GM10266 (cell line): ENCODE data around the gene FAM13C.

Experiments
- DNase-seq: peaks from one replicate; pipeline ENCODE4 v3.0.0; 2012; ENCODE audit errors: extremely low spot score
- TF ChIP-seq, protein P1 (sequence below): IDR thresholded peaks from 2 replicates; pipeline ENCODE4 v1.5.1; 2012; ENCODE audit warnings: mild to moderate bottlenecking, low read depth; ENCODE audit not compliant: control insufficient read depth, insufficient read depth; ENCODE audit errors: missing control alignments

The FAM13C gene

DNA sequence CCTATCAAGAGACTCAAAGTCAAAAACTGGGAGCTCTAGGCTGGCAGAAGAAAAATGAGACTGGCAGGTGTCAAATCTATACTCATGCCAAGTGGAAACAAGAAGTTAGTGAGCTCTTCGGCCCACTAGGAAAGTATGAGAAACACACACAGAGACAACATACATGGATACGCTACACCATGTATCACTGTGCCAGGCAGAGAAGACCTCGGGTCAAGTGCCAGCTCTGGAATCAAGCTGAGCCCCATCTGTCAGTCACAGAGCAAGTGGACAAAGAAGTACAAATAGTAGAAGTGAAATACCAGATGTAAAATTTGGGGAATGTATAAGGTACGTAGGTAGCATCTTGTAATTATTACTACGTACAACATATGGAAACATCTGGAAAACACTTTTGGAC is 62.4 kb downstream of the FAM13C start:
- no peak for DNase-seq
- TF ChIP-seq, protein P1, sequence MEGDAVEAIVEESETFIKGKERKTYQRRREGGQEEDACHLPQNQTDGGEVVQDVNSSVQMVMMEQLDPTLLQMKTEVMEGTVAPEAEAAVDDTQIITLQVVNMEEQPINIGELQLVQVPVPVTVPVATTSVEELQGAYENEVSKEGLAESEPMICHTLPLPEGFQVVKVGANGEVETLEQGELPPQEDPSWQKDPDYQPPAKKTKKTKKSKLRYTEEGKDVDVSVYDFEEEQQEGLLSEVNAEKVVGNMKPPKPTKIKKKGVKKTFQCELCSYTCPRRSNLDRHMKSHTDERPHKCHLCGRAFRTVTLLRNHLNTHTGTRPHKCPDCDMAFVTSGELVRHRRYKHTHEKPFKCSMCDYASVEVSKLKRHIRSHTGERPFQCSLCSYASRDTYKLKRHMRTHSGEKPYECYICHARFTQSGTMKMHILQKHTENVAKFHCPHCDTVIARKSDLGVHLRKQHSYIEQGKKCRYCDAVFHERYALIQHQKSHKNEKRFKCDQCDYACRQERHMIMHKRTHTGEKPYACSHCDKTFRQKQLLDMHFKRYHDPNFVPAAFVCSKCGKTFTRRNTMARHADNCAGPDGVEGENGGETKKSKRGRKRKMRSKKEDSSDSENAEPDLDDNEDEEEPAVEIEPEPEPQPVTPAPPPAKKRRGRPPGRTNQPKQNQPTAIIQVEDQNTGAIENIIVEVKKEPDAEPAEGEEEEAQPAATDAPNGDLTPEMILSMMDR, result no peak

DNA sequence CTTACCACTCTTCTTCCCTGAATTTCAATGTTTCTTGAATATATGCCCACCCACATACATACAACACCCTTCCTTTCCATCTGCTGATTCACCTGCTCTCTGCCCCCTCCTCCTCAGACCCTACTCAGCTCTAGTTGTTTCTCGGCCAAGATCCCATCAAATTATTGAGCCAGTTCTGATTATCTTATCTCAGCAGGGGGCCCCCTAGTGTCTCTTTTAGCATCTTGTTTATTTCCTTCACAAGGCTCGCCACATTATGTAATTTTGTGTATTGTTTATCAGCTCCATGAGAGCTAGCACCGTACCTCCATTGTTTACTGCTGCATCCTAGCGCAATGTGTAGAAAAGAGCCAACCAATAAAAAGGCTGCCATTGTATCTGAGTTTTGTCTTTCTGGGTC is 71.9 kb downstream of the FAM13C start:
- no peak for DNase-seq

DNA sequence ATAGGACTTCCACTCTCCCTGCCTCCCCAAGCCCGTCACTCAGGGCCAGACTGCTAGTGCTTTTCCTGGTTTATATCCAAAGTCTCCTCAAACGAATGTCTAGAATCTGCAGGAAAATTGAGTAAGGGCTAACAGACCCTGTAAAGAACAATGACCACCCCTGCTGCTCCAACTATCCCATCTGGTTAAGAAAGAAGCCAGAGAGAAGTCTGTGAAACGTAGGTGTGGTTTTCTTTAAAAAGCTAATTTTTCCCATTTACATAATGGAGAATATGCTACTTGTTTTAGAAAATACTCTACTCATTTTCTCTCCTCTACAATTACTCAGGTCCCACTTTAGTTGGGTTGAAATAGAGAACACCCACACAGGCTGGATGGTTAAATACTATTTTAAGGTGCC is 72.5 kb downstream of the FAM13C start:
- no peak for DNase-seq
- TF ChIP-seq, protein P1, result no peak

More for the DNA sequence above, 71.9 kb downstream of the FAM13C start:
- TF ChIP-seq, protein P1, result no peak

DNA sequence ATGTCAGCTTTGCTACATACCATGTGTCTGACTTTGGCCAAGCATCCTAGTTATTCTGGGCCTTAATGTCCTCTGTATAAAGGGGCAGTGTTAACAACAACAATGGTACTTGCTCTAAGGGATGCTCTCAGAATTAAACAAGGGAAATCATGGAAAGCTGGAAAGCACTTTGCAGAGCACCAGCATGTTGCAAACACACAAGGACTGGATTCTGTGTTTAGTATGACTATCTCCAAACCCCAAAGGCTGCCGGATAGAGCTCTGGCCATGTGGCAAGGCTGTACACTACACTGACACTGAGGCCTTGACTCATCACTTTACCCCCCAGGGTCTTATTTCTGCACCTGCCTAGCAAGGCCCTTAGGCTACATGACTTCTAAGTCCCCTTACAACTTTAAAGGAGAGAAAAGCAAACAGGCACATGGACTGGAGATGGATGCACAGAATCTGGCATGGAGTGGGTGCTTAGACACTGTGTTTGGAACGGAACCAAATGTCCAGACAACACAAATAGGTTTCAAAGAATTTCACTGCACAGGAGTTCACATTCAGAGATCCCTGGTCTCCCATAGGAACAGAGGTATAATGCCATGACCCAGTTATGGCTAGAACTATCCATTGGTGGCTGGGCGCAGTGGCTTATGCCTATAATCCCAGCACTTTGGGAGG is 74.6 kb downstream of the FAM13C start:
- TF ChIP-seq, protein P1, result no peak
- no peak for DNase-seq

DNA sequence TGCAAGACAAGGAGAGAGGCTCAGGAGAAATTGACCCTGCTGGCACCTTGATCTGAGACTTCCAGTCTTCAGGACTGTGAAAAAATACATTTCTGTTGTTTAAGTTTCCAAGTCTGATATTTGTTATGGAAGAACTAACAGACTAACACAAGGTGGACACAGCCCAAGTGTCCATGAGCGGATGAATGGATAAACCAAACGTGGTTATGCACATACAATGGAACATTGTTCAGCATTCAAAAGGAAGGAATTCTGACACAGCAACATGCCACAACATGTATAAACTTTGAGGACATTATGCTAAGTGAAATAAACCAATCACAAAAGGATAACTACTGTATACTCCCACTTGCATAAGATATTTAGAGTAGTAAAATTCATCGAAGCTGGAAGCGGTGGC is 76.5 kb downstream of the FAM13C start:
- DNase-seq, result no peak
- TF ChIP-seq, protein P1, result no peak

DNA sequence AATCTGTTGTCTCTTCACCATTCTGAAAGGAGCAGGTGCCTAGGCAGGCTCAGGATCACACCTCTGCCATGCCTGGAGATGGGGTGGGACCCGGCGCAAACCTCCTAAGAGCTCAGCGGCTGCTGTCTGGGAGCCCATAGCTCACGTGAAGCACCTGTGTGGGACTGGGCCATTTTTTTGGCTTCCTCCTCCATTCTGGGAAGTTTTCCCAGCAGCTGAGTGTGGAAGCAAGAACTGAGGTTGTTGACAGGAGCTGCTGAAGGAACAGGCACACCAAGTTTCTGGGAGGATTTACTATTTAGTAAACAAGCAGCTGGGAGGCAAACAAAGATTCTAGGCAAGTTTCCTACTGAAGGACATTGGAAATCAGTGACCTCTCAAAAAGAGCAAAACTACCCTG is 77.3 kb downstream of the FAM13C start:
- no peak for DNase-seq
- TF ChIP-seq, protein P1, result no peak

DNA sequence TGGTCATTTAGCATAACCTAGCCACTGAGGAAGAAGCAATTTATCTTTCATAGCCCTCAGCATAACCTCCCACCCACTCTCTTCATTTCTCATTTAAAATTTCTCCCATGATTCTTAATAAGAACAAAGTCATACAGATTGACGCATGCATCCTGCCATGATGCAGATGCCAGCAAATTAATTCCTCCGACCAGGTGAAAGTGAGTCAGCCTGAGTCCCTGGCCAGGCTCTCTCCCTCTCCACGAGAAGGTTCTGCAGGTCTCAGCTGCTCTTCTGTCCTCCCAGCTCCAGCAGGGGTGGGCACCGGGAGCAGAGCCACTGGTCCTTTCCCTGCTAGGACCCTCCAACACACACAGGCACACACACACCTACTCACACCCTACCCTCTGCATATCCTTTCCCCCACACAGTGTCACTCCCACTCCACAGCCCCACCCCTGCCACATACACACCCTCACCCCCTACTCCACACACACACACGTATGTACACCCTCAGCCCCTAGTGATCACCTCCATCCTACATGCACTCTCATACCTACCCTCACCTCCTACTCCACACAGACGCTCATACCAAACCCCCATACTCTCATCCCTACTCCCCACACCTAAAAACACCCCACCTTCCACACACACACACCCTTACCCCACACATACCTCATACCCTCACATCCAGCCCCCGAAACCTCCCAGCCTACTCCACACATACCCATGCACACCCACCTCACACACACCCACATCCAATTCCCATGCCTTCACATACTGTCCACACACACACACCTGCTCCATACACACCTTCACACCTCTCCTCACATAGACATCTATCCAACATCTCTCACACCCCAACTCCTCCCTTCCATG is 78.0 kb downstream of the FAM13C start:
- no peak for DNase-seq
- TF ChIP-seq, protein P1, result no peak
